Placental pericyte (primary cell): ENCODE results near the gene ASH1L. TPM values are rescaled to one million over a fixed set of nuclear protein-coding genes. Genes with fewer than 3 reads are reported as not detected.

ENCODE experiments used
- small RNA-seq: library from RNA; depleted of rRNA; stranded (forward); fragments of <200 nt; gene quantifications from one replicate; pipeline ENCODE3, GENCODE V24; 2012; ENCODE audit warnings: low replicate concordance
- total RNA-seq: library from RNA; depleted of rRNA; stranded (reverse); fragments of >200 nt; gene quantifications from 2 replicates; pipeline ENCODE4 v1.2.3, GENCODE V29; 2012

The ASH1L gene, protein sequence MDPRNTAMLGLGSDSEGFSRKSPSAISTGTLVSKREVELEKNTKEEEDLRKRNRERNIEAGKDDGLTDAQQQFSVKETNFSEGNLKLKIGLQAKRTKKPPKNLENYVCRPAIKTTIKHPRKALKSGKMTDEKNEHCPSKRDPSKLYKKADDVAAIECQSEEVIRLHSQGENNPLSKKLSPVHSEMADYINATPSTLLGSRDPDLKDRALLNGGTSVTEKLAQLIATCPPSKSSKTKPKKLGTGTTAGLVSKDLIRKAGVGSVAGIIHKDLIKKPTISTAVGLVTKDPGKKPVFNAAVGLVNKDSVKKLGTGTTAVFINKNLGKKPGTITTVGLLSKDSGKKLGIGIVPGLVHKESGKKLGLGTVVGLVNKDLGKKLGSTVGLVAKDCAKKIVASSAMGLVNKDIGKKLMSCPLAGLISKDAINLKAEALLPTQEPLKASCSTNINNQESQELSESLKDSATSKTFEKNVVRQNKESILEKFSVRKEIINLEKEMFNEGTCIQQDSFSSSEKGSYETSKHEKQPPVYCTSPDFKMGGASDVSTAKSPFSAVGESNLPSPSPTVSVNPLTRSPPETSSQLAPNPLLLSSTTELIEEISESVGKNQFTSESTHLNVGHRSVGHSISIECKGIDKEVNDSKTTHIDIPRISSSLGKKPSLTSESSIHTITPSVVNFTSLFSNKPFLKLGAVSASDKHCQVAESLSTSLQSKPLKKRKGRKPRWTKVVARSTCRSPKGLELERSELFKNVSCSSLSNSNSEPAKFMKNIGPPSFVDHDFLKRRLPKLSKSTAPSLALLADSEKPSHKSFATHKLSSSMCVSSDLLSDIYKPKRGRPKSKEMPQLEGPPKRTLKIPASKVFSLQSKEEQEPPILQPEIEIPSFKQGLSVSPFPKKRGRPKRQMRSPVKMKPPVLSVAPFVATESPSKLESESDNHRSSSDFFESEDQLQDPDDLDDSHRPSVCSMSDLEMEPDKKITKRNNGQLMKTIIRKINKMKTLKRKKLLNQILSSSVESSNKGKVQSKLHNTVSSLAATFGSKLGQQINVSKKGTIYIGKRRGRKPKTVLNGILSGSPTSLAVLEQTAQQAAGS (N-terminal part only)
- total RNA-seq: 28.9 and 30.2 TPM in 2 replicates

DNA sequence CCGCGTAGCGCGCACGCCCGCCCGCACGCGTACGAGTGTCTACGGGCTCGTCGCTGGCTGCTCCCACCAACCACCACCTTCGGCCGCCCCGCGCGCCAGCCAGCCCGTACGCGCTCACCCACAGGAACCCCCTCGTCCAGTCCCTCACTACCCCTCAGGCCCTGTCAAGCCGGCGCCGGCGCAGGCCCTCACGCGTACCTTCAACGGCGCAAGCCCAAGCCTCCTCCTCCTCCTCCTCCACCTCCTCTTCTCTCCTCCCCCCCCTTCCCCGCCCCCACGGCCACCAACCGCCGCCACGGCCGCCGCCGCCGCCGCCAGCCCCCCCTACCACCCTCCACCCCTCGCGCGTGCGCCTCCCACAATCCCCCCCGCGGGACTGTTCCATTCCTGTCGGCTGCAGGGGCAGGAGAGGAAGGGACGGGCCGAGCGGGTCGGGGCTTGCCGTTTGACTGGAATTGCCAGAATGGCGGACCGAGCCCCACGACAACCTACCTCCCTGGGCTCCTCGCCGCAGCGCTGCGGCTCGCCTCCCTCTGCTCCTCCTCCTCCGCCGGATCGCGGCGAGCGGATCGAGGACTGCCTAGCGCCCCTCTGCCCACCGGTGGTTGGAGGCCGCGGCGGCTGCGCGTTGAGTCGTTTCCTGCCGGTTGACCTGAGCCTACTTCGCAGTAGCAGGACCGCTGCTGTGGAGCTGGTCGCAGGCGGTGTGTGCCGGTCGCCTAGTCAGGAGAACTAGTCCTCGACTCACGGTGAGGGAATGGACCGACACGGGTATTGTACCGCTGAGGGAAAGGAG, at the start of gene ASH1L:
ASH1L (minus strand) TSS at position 223 of the 796 bp plus-strand sequence. CDS start 41,284 bp downstream, outside the sequence.

DNA sequence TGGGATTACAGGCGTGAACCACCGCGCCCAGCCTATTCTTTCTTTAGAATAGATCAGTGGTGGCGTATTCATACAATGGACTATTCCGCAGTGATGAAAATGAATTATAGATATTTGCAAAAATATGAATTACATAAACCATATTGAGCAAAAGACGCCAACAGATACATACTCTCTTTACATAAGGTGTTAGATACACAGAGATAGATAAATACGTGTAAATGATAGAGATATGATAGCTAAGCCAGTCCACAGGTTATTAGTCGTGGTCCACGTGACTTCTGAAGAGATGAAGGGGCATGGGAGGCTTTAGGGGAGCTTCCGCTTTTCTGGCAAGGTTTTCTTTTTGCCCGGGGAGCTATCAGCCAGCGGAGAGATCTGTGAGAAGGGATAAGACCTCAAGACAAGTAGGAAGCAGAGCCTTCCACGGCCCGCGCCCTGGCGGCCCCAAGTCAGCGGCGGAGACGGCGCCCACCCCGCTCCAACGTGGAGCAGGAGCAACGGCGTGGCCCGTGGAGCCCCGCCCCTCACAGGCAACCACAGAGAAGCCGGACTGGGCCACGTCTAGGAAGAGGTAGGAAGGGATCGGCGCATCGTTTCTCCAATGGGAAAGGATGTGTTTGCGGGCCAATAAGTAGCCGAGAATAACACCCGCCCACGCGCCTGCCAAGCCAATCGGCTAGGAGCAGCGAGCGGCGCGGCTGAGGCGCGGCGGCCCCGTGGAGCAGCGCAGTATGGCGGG, 47.1 kb upstream of the ASH1L start, which contains the start of gene MSTO1:
MSTO1 (plus strand) TSS at position 704 of the 742 bp plus-strand sequence; CDS start at position 735, 31 bp downstream.

DNA sequence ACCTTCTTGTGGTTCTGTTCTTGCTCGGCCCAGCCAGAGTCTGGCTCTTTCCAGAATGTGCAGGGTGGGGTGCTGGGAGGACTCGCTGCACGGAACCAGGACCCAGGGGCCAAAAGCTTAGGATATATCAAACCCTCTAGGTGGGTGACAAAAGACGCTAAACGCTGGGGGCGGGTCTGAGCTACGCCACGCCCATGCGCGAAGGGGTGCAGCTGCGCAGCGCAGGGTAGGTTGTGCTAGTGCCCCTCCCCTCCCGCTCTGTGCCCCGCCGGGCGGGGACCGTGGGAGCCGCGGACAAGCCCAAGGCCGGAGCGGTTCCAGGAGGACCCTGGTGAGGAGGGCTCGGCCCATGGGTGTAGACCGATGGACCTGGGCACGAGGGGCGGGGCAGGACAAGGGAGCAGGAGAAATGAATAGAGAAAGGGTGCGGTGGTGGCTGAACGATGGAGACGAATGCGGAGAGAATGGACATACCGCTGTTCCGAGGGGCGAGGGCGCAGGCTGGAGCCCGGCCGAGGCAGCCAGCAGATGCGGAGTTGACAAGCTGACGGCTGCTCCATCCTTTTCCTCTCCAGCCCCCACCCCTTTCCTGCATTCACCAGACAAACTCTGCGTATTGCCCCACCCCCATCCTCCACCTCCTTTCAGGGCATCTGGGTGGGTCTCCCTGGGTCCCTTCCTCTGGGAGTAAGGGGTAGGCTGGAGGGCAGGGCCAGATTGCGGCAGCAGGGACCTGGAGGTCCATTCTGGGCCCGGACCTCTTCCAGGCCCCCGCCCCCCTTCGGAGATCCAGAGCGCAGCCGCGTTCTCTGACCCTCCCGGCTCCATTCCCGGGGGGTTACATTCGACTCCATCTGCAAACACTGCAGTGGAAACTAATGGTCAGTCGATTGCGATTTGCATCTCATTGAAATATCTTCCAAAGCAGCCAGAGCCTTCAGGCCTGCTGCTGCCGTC, 241.7 kb downstream of the ASH1L start, which contains the start of gene RUSC1:
RUSC1 (plus strand) TSS at position 234 of the 957 bp plus-strand sequence. CDS start 880 bp downstream, outside the sequence.

DNA sequence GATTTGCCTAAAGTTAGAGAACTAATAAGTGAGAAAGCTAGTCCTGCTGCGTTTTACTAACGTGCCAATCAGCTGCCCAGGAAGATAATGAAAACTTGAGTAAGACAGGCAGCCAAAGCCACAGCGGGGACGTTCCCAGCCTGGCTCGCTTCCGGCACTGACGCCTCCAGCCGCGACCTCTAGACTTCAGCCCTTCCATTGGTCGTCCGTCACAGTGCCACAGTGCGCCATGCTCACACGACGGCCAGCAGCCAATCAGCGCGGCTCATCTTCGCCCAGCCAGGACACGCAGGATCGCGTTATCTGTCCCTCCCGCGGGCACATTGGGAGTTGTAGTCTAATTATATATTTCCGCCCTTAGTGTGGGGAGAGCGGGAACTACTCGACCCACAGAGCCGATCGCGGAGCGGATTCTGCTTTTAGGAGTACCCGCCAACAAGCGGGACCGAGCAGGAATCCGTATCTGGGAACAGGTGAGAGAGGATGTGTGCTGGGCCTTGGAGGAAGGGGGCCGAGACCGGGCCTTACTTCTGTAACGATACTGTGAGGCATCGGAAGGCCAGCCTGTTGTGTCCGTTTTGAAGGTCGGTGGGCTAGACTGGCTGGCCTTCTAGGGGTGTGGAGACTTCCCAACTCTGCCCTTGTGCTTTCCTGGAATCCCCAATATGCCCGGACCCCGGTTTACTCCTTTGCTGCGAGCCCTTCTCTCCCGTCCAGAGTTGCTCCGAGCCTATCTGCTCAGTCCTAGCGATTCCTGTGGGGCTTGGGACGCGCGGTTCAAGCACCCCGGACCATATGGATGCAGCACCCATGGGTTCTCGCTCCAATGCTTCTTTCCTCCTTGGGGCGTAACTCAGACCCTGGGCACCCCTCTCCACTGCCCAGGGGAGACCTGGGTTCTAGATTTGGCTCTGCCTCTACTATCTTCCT, 253.8 kb downstream of the ASH1L start, which contains the start of gene FDPS:
FDPS (plus strand) TSS at position 374 of the 930 bp plus-strand sequence. CDS start 924 bp downstream, outside the sequence.

DNA sequence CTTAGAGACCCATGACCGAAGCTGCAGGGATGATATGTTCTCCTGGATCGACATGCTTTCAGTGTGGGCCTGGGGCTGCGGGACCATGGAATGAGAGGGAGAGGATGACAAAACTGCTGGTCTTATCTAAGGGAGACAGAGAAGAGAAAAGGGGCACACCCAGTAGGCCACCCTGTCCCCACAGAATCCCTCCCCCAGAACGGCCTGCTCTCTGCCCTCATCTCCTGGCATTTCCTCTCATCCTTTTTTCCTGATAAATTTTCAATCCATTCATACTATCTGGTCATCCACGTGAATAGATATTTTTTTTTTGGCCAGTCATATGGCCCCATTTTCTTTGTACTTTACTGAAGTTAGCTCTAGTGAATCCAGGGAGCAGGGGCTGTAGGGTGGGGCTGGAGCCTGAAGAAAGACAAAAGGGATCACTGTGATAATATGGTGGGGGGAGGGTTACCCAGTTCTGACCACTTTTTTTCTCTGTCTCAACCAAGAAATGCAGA, 261.2 kb downstream of the ASH1L start, which contains the start of gene PKLR:
PKLR (minus strand) TSS at position 97 of the 500 bp plus-strand sequence; CDS start at position 54, 43 bp downstream.

Small RNA genes lying within 50 kb of the gene (small RNA-seq; reads per million reads assigned to genes)
- gene AL353807.4: not detected
- gene RNU6-106P: not detected
- gene RNU6-1297P: not detected

Other genes with a start within 250 kb of the ASH1L start
- 10.7 and 30.8 TPM in 2 replicates for gene RUSC1, start 241.9 kb downstream of the ASH1L start, total RNA-seq
- gene MSTO1, start 47.4 kb upstream of the ASH1L start, total RNA-seq: 36.4 and 111 TPM in 2 replicates
- gene YY1AP1, start 126.0 kb upstream of the ASH1L start, total RNA-seq: 42.9 and 67.0 TPM in 2 replicates
- gene DAP3, start 126.3 kb upstream of the ASH1L start, total RNA-seq: 82.8 and 101 TPM in 2 replicates